GM19372 (cell line): ENCODE data around the gene PFDN4.

Source experiments
- ATAC-seq: cut with Tn5 transposase; IDR thresholded peaks from one replicate; pipeline ENCODE4 v1.9.1; 2021; ENCODE audit warnings: mild to moderate bottlenecking, low read depth, moderate library complexity; ENCODE audit not compliant: unreplicated experiment

Gene PFDN4

GRCh38 chr20:54199283-54199682, 8.6 kb upstream of the PFDN4 start:
- no peak for ATAC-seq

DNA sequence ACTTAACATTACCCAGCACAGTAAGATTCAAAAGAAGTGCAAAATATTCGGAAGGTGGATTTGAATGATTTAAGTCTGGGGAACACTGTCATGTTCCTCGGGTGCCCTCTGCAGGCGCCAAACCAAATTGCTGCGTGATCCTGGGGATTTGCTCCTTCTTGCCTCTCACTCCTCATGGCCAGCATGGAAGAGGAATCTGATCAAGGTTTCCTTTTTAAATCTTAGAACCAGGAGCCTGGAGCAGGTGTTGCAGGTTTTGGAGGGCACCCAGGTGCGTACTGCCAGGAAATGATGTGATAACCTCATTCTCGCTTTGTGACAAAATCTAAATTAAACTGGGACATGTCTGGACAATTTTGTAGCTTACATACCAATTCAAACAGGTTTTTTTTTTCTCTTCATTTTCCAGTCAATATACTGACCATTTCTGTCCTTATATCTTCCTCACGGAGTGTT, 8.1 kb upstream of the PFDN4 start:
- ATAC-seq, result no peak

DNA sequence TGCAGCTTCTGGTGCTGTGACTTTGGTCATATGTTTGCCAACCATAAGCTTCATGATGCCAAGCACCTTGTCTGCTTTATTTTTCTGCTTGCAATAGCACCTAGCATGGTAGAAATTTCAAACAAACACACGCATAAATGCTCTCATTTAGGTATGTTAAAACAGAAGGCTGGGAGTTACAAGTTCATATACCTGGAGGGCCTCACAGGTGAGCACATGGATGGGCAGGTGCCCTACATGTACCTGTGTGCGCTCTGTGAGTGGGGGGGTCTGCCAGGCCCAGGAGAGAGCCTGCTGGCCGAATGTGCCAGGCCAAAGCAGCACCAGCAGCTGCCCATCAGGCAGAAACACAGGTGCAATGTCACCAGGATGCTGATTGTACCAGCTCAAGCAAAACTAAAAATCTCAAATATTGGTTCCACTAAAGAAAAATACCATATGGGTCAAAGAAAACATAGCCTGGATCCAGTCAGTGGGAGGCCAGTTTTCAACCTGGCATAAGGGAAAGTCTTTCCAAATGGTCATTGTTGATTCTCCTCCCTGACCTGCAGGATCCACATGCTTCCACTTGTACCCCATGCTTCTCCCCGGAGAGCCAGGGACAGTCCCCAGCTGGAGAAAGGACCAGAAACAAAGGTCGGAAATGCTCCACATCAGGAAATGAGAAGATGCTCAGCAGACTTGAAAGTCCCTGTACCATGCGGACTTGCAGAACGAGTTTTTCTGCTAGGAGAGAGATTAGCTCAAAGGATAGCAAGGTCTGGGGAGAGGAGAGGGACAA, 7.2 kb upstream of the PFDN4 start:
- no peak for ATAC-seq

GRCh38 chr20:54201268-54201846, 6.5 kb upstream of the PFDN4 start:
- no peak for ATAC-seq

GRCh38 chr20:54203281-54203680, 4.6 kb upstream of the PFDN4 start:
- ATAC-seq, result no peak

DNA sequence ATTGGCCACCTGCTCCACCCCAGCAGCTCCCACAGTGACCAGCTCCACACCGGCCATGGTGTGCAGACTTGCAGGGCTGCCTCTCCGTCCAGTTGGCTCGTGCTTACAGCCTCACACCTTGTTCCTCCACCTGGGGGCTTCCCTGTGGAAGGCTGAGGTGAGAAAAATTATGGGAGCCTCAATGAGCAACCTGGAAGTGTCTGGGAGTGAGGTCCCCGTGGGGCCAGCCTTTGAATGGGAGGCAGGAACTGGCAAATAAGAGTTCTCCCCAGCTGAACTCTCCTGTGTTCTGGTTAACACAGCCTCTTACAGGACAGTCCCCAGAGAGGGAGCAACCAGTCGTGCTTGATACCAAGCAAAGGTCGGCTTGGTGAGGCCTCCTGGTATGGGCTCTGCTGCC, 3.8 kb upstream of the PFDN4 start:
- no peak for ATAC-seq

DNA sequence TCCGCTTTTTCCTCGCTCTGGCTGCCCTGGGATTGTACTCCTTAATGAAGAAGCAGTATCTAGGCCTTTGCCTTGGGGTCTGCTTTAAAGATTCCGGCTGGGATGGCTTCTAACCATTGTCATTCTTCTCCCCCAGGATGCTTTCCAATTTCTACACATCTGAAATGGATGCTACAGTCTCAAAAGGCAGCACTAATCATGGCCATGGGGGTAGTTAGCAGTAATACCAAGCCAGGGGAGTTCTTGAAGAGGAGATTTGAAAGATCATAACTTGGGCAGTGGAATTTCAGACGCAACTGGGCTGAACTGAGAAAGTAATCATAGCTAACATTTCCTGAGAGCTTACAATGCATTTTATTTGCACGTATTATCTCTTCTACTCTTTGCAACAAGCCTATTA, 3.4 kb upstream of the PFDN4 start:
- no peak for ATAC-seq

DNA sequence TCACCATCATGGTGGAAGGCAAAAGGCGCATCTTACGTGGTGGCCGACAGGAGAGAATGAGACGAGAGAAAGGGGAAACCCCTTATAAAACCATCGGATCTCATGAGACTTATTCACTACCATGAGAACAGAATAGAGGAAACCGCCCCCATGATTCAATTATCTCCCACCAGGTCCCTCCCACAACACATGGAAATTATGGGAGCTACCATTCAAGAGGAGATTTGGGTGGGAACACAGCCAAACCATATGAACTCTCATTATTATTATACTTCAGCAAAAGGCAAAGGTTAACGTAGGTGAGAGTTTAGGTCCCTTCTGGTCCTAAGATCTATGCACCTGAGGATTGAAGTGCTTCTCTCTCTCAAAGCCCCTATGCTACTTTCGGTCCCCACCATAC, 2.4 kb upstream of the PFDN4 start:
- no peak for ATAC-seq

GRCh38 chr20:54207053-54207742, 689 bp upstream of the PFDN4 start:
- no peak for ATAC-seq

DNA sequence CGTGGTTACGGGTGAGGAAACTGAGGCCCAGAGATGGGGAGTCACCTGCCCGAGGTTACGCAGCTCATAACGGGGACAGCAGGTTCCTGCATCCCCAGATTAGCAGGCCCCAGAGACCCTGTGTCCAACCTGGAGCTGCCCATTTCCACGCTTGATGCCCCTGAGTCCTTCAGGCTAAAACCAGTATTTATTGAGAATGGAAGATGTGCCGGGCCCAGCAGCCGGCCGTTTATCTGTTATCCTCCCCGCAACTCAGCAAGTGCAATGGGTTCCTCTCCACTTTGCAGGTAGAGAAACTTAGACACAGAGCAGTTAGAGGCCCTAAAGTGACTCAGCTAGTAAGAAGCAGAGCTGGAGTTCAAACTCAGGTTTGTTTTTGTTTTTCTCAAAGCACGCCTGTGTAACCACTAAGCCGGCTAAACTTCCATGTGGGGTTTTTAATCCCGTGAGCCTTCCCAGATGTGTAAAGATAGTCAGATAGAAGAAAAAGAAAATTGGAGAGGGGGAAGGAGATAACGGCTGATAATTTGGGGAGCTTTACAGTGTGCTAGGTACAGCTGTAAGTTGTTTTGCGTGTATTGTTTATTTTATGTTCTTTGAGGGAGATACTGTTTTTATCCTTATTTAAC, 775 bp downstream of the PFDN4 start:
- no peak for ATAC-seq

GRCh38 chr20:54209216-54209813, 1.4 kb downstream of the PFDN4 start:
- ATAC-seq, result no peak

DNA sequence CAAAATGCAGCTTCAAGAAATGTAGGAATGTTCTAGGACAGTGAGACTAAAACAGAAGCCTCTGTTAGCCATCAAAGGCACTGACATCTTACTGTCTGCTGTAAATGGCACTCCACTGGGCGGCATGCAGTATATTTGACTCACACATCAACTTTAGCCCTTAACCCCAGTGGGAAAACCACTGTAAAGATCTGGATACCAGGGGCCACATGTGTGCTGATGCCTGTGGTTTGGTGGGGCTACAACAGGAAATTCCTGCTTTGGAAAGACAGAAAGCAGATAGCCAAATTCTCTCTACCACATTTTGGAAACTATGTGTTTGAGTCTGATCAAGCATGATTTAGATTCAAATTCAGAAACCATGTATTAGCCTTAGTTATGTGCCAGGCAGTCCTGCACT, 4.3 kb downstream of the PFDN4 start:
- no peak for ATAC-seq

DNA sequence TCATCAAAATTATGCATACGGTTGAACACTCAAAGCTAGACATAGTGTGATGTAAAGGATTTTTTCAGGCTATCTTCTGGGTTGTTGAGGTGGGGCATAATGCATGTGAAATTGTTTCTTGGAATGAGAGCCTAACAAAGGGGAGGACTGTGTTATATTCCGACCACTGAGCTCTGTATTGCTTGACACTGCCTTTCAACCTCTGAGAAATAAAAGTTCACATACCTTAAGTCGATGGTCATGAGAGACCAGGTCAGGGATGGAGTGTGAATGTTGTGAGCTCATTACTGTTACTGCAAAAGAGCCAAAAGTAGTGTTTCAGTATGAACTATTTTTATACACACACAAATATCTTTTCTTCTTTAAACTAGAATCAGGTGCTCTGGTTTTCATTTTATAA, 5.0 kb downstream of the PFDN4 start:
- no peak for ATAC-seq

GRCh38 chr20:54214566-54214965, 6.7 kb downstream of the PFDN4 start:
- ATAC-seq, result no peak

DNA sequence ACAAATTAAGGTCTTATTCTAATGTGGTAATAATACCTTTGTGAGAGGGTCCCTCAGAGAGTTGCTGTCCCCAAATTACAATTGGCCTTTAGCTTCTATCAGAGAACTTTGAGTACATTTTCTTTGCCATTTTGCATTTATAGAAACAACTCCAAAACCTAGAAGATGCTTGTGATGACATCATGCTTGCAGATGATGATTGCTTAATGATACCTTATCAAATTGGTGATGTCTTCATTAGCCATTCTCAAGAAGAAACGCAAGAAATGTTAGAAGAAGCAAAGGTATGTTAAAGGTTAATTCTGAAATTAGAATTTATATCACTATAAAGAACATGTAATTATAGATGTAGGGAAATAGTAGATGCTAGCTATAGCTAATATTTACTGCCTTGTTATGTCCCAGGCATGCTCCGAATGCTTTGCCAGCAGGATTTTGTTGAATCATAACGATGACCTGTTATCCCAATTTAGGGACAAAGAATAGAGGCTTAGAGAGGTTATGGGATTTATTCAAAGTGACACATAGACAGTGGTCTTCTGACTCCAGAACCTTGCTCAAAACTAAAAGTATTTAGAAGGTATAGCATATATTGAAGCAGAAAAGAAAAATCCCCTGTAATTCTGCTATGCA, 7.4 kb downstream of the PFDN4 start:
- no peak for ATAC-seq

DNA sequence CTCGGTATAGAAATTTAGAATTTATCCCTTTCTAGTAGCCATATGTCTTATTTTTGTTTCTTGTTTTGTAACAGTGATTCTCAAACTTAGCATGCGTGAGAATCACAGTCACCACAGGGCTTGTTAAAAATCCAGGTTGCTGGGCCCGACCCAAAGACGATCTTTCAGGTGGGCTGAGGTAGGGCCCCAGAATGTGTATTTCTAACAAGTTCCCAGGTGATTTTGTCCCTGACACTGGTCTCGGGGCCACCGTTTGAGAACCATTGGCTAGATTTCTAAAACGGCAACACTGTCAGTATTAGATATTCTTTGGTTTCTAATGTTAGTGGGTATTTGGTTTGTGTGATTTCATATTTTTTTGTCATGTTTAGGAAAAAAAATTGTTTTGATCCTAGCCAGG, 9.9 kb downstream of the PFDN4 start:
- ATAC-seq, result no peak

DNA sequence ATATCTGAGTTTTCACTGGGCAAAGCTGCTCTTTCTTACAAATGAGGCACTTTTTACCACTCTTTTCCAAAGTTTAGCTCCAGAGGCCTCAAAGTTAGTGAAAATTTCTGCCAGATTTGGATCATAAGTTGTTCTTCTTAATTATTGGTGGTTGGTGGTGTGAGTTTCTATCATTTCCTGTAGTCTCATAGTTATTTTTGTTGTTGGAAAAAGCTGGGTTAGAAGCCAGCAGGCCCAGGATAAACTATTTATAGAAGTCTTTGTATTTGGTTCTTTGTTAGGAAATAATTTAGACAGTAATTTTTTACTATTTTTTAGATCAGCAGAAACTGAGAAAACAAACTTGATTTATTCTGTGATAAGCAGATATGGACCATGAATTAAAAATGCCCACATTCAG, 10.6 kb downstream of the PFDN4 start:
- ATAC-seq, result no peak

DNA sequence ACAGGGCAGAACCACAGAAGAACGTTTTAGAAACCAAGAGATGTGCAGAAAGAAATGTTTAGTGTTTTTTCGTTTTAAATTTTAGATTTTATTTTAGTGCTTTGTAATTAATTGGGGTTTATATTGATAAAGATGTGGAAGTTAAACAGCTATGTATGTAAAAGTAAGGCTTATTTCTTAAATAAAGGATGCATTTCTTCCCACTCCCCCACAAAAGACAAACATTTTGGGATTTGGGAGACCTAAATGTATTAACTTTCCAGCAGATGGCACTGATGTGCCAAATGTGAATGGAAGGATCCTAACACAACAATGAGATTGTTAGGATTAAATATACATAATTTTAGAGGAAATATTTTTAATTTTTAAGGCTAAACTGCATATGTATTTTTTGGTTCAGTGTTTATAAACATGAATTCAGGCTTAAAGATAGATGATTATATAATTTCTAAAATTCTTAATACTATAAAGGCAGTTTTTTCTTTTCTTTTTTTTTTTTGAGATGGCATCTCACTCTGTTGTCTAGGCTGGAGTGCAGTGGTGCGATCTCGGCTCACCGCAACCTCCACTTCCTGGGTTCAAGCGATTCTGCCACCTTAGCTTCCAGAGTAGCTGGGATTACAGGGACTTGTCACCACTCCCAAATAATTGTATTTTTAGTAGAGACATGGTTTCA, 12.0 kb downstream of the PFDN4 start:
- ATAC-seq, result no peak

- no peak for ATAC-seq
These were observed 12.8 kb downstream of the PFDN4 start for GRCh38 chr20:54220722-54221121.

GRCh38 chr20:54221353-54221752, 13.5 kb downstream of the PFDN4 start:
- ATAC-seq, result no peak
